Airway epithelial cell (primary cell): ENCODE measurements around the gene ZNF284. TPM values are rescaled to one million over a fixed set of nuclear protein-coding genes. Genes with fewer than 3 reads are reported as not detected.

Source experiments
- total RNA-seq: library from RNA; depleted of rRNA; stranded (reverse); fragments of >200 nt; gene quantifications from 2 replicates; pipeline ENCODE4 v1.2.3, GENCODE V29; 2015

ZNF284 gene
- 1.6 and 1.7 TPM in 2 replicates for total RNA-seq

GRCh38 chr19:44071824-44072542, at the start of gene ZNF284:
TSS of gene ZNF284 (plus strand) at chr19:44072159. CDS start at chr19:44076390, 4,231 bp downstream.

DNA sequence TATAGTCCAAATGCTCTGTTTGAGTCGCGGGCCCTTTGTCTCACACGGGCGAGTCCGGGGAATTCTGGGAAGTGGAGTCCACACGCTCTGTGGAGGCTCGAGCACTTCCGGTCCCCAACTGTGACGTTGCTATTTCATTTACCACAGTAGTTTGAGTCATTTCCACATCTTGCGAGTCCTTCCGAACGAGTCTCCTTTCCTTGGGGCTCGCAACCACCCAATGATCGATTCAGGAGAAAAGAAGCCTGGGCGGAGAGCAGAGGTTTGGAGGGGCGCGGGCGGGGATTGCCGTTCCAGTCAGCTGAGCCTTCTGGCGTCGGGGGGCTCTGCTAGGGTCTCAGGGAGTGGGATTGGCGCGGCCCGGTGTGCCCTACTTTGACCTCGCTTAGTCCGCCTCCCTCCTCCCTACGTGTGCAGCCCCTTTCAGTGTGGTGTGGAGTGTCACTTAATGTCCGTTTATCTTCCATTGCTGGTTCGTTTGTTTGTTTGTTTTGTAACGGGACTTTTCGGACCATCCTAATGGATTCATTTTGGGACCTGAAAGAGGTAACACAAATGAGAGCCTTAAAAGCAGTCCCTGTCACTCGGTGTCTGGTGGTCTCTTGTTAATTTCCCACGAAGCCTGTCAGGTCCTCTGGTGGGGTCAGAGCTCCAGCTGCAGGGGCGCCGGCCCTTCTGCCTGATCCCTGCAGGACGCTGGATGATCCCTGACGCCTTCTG, 46.6 kb upstream of the ZNF284 start, which contains the start of gene ZNF222:
TSS of gene ZNF222 (plus strand) at position 163 of the 720 bp plus-strand sequence. CDS start at position 221, 58 bp downstream.

DNA sequence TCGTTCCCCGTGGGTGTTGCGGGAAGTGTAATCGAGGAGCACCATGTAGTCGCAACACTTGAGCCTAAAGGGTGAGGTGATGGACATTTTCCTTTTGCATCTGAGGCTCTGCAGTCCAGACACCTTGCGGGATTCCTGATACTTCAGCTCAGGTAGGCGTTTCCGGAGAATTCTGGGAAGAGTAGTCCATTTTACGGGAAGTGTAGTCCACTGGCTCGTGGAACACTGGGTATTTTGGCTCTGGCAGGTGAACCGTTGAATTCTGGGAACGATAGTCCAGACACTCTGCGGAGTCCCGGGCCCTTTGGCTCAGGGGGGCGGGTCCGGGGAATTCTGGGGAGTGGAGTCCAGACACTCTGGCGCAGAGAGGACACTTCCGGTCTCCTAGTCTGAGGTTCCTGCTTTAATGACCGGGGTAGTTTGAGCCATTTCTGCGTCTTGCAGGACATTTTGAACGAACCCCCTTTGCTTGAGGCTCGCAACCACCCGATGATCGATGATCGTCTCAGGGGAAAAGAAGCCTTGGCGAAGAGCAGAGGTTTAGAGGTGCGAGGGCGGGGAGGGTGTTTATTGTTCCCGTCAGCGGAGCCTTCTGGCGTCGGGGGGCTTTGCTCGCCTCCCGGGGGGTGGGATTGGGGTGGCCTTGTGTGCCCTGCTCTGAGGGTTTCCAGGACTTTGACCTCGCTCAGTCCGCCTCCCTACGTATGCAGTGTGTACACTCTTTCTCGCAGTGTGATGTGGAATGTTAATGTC, 20.1 kb upstream of the ZNF284 start, which contains the start of gene ZNF223:
TSS of gene ZNF223 (plus strand) at position 387 of the 753 bp plus-strand sequence. CDS start 3,141 bp downstream, outside the sequence.

DNA sequence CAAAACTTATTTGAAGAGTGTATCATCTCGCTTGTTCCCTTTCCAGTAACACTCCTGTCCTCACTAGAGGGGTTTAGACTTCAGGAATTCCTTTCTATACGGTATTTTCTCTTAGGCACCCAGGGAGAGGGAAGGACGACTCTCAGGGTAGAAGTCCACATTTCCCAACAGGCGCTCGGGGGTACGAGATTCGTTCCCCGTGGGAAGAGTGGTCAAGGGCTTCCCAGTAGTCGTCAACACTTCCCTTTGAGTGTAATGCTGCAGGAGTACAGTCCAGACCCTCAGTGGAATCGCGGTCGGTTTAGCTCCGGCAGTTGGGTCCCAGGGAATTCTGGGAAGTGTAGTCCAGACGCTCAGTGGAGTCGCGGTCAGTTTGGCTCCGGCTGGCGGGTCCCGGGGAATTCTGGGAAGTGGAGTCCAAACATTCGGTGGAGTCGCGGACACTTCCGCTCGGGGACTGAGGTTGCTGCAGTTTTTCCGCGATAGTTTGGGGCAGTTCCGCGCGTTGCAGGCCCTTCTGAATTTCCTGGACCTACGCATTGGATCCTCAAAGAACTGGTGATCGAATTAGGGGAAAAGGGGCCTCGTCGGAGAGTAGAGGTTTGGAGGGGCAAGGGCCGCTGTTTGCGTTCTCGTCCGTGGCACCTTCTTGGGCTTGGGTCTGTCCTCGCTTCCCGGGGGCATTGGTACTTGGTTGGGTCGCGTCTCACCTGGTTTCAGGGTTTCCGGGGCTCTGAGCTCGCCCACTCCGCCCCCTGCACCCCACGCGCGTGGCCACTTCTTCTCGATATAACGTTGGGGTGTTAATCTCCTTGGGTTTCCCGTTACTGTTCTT, 22.2 kb downstream of the ZNF284 start, which contains the start of gene ZNF224:
TSS of gene ZNF224 (plus strand) at position 431 of the 835 bp plus-strand sequence. CDS start 3,513 bp downstream, outside the sequence.

DNA sequence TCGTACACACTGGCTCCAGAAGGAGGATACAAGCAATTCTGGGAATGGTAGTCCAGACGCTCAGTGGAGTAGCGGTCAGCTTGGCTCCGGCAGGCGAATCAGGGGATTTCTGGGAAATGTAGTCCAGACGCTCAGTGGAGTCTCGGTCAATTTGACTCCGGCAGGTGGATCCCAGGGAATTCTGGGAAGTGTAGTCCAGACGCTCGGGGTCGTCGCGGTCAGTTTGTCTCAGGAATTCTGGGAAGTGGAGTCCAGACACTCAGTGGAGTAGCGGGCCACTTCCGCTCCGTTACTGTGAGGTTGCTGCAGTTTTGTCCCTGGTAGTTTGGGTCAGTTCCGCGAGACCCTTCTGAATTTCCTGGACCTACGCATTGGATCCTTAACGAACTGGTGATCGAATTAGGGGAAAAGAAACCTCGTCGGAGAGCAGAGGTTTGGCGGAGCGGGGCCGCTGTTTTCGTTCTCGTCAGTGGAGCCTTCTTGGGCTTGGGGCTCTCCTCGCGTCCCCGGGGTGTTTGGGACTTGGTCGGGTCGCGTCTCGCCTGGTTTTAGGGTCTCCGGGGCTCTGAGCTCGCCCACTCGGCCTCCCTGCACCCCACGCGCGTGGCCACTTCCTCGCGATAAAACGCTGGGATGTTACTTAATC, 41.3 kb downstream of the ZNF284 start, which contains the start of gene ZNF225:
TSS of gene ZNF225 (plus strand) at position 262 of the 646 bp plus-strand sequence. CDS start 2,429 bp downstream, outside the sequence.

Other genes with a start within 250 kb of the ZNF284 start
- 2.0 and 4.7 TPM in 2 replicates for gene ZNF283, start 244.8 kb upstream of the ZNF284 start, total RNA-seq
- 0.92 and 0.93 TPM in 2 replicates for gene ZNF404, start 188.2 kb upstream of the ZNF284 start, total RNA-seq
- 2.7 and 5.4 TPM in 2 replicates for gene ZNF45, start 136.9 kb upstream of the ZNF284 start, total RNA-seq
- gene ZNF221, start 120.9 kb upstream of the ZNF284 start, total RNA-seq, result 0.79 and 1.8 TPM in 2 replicates
- gene ZNF155, start 88.0 kb upstream of the ZNF284 start, total RNA-seq, result 2.8 and 4.7 TPM in 2 replicates
- gene ZNF230, start 69.2 kb upstream of the ZNF284 start, total RNA-seq, result 1.3 and 1.4 TPM in 2 replicates
- gene ZNF222, start 46.8 kb upstream of the ZNF284 start, total RNA-seq, result 1.3 and 4.5 TPM in 2 replicates
- gene ZNF223, start 20.1 kb upstream of the ZNF284 start, total RNA-seq, result 1.9 and 2.9 TPM in 2 replicates
- 6.1 and 11.7 TPM in 2 replicates for gene ZNF224, start 22.2 kb downstream of the ZNF284 start, total RNA-seq
- 1.1 and 1.7 TPM in 2 replicates for gene ZNF225, start 41.2 kb downstream of the ZNF284 start, total RNA-seq
- gene ZNF234, start 69.4 kb downstream of the ZNF284 start, total RNA-seq, result 3.3 and 3.6 TPM in 2 replicates
- gene ZNF226, start 92.9 kb downstream of the ZNF284 start, total RNA-seq, result 4.9 and 9.3 TPM in 2 replicates
- 3.1 and 4.9 TPM in 2 replicates for gene ZNF227, start 140.4 kb downstream of the ZNF284 start, total RNA-seq
- 0.07 TPM in 1 of 2 replicates, not detected in the other for gene ZNF233, start 187.7 kb downstream of the ZNF284 start, total RNA-seq
- 0.88 and 2.0 TPM in 2 replicates for gene ZNF235, start 232.9 kb downstream of the ZNF284 start, total RNA-seq